ENCODE measurements around the gene PTPRS. TPM values are rescaled to one million over a fixed set of nuclear protein-coding genes. Genes with fewer than 3 reads are reported as not detected.

PTPRS gene
- total and polyA plus RNA-seq, 2 of the 13 experiments (the other 11 are each of a cell fraction or from before 2014, with no cell fraction given), result 32.7 to 43.9 TPM

DNA sequence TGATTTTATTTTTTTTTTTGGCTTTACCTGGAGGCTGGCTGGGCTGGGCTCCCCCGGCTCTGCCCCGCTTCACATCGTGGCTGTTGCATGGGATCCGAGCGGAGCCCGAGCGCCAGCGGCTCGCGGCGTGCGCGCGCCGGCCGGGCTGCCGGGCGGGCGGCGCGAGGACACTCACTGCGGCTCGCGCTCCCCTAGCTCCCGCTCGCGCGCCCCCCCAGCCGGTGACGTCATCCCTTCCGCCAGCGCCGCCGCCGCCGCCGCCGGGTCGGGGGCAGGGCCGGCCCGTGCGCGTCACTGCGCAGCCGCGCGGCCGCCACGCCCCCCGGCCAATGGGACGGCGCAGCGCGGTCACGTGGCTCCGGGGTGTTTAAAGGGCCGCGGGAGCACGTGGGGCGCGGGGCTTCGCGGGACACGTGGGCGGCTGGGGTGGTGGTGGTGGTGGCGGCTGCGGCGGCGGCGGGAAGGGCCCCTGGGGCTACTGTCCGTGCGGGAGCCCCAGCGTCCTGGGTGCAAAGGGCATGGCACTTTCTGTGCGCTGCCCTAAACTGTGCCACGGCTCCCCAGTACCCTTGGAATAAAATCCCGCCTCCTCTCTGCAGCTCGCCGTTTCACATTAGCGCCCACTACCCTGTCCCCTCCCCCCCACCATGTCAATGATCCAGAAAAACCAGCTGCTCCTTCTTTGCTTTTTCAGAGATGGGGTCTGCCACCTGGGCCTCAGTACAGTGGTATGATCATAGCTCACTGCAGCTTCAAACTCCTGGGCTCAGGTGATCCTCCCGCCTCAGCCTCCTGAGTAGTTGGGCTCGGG, at the start of gene PTPRS (continued):
- TF ChIP-seq, protein P1, sequence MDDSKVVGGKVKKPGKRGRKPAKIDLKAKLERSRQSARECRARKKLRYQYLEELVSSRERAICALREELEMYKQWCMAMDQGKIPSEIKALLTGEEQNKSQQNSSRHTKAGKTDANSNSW (CRISPR knock-in tag; IDR thresholded peaks at IDR 0.05; ENCODE audit: borderline replicate concordance), result peak; percentile 100
- TF ChIP-seq RORA (CRISPR knock-in tag; IDR thresholded peaks at IDR 0.05) (no peak), ARNT (IDR thresholded peaks at IDR 0.05) (no peak), ZFP36 (IDR thresholded peaks at IDR 0.05; ENCODE audit: borderline replicate concordance, low read depth, low read length, partially characterized antibody) (no peak), RBM39 (IDR thresholded peaks at IDR 0.05; ENCODE audit: low read depth, low read length, poor library complexity, severe bottlenecking) (no peak), KLF9 (CRISPR knock-in tag; IDR thresholded peaks at IDR 0.05; ENCODE audit: low read depth) (peak; percentile 97; the same call in 1 of the 2 replicates), ZNF737 (CRISPR knock-in tag; IDR thresholded peaks at IDR 0.05; ENCODE audit: borderline replicate concordance) (peak; percentile 92; the same call in 1 of the 2 replicates), FOXA3 (CRISPR knock-in tag; IDR thresholded peaks at IDR 0.05) (peak; percentile 79), ZNF20 (CRISPR knock-in tag; IDR thresholded peaks at IDR 0.05) (peak; percentile 96), NCOA2 (CRISPR knock-in tag; IDR thresholded peaks at IDR 0.05) (peak; percentile 70; the same call in 1 of the 2 replicates), ZIK1 (CRISPR knock-in tag; IDR thresholded peaks at IDR 0.05; ENCODE audit: borderline replicate concordance, low read depth) (peak; percentile 100), ZNF572 (CRISPR knock-in tag; IDR thresholded peaks at IDR 0.05) (no peak), ZNF501 (CRISPR knock-in tag; IDR thresholded peaks at IDR 0.05) (peak; percentile 93), TOE1 (CRISPR knock-in tag; IDR thresholded peaks at IDR 0.05) (peak; percentile 93; the same call in 1 of the 2 replicates), SUZ12 (IDR thresholded peaks at IDR 0.05; ENCODE audit: low read depth, low read length) (no peak), ZNF333 (CRISPR knock-in tag; IDR thresholded peaks at IDR 0.05; ENCODE audit: borderline replicate concordance) (peak; percentile 100), NFKBIZ (CRISPR knock-in tag; IDR thresholded peaks at IDR 0.05) (peak; percentile 95), ZNF136 (CRISPR knock-in tag; IDR thresholded peaks at IDR 0.05; ENCODE audit: low read depth) (peak; percentile 95; the same call in 1 of the 2 replicates), SRY (CRISPR knock-in tag; IDR thresholded peaks at IDR 0.05) (peak; percentile 100), PAF1 (CRISPR knock-in tag; IDR thresholded peaks at IDR 0.05) (no peak), KDM4B (CRISPR knock-in tag; IDR thresholded peaks at IDR 0.05) (no peak; the same call in 1 of the 2 replicates)
- TF ChIP-seq, protein P2, sequence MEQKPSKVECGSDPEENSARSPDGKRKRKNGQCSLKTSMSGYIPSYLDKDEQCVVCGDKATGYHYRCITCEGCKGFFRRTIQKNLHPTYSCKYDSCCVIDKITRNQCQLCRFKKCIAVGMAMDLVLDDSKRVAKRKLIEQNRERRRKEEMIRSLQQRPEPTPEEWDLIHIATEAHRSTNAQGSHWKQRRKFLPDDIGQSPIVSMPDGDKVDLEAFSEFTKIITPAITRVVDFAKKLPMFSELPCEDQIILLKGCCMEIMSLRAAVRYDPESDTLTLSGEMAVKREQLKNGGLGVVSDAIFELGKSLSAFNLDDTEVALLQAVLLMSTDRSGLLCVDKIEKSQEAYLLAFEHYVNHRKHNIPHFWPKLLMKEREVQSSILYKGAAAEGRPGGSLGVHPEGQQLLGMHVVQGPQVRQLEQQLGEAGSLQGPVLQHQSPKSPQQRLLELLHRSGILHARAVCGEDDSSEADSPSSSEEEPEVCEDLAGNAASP (CRISPR knock-in tag; IDR thresholded peaks at IDR 0.05; ENCODE audit: borderline replicate concordance), result peak; percentile 75; the same call in 1 of the 2 replicates
- TF ChIP-seq, protein P3, sequence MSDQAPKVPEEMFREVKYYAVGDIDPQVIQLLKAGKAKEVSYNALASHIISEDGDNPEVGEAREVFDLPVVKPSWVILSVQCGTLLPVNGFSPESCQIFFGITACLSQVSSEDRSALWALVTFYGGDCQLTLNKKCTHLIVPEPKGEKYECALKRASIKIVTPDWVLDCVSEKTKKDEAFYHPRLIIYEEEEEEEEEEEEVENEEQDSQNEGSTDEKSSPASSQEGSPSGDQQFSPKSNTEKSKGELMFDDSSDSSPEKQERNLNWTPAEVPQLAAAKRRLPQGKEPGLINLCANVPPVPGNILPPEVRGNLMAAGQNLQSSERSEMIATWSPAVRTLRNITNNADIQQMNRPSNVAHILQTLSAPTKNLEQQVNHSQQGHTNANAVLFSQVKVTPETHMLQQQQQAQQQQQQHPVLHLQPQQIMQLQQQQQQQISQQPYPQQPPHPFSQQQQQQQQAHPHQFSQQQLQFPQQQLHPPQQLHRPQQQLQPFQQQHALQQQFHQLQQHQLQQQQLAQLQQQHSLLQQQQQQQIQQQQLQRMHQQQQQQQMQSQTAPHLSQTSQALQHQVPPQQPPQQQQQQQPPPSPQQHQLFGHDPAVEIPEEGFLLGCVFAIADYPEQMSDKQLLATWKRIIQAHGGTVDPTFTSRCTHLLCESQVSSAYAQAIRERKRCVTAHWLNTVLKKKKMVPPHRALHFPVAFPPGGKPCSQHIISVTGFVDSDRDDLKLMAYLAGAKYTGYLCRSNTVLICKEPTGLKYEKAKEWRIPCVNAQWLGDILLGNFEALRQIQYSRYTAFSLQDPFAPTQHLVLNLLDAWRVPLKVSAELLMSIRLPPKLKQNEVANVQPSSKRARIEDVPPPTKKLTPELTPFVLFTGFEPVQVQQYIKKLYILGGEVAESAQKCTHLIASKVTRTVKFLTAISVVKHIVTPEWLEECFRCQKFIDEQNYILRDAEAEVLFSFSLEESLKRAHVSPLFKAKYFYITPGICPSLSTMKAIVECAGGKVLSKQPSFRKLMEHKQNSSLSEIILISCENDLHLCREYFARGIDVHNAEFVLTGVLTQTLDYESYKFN (CRISPR knock-in tag; conservative IDR thresholded peaks at IDR 0.05), result peak; percentile 49; the same call in 1 of the 2 replicates
- TF ChIP-seq, protein P4, sequence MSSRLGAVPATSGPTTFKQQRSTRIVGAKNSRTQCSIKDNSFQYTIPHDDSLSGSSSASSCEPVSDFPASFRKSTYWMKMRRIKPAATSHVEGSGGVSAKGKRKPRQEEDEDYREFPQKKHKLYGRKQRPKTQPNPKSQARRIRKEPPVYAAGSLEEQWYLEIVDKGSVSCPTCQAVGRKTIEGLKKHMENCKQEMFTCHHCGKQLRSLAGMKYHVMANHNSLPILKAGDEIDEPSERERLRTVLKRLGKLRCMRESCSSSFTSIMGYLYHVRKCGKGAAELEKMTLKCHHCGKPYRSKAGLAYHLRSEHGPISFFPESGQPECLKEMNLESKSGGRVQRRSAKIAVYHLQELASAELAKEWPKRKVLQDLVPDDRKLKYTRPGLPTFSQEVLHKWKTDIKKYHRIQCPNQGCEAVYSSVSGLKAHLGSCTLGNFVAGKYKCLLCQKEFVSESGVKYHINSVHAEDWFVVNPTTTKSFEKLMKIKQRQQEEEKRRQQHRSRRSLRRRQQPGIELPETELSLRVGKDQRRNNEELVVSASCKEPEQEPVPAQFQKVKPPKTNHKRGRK (CRISPR knock-in tag; IDR thresholded peaks at IDR 0.05), result no peak

All from HepG2 (cell line).